GM21717 (cell line): ENCODE measurements around the gene ZSCAN22.

Experiments
- ATAC-seq: cut with Tn5 transposase; IDR thresholded peaks from one replicate; pipeline ENCODE4 v1.9.1; 2021; ENCODE audit warnings: mild to moderate bottlenecking, moderate library complexity; ENCODE audit not compliant: unreplicated experiment

ZSCAN22 gene

DNA sequence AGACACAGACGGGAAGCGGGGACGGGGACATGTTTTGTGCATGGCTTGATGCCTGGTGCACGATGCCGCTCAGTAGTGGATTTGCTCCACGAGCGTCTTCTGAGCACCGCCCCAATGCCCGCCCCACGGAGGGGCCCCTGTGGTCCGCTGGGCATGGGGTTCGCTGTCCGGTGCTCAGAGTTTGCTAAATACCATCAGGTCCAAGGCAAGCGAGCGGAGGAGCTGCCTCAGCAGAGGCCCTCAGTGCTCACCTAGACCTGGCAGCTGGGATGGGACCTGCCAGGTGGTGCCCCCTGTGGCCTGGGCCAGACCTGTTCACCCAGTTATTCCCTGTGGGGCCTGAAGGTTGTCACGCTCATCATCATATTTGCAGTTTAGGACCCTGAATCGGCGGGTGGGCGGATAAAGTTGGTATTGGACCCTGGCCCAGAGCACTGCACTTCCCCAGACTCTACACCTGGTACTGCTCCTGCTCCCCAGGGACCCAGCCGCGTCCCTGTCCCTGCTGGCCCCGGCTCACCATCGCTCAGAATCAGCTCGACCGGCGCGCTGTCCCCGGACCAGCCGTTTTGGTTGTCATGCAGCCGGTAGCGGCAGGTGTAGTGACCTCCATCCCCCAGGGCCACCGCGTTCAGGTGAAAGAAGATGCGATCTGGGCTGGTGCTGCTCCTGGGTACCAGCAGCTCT is 24.2 kb downstream of the ZSCAN22 start:
- no peak for ATAC-seq

DNA sequence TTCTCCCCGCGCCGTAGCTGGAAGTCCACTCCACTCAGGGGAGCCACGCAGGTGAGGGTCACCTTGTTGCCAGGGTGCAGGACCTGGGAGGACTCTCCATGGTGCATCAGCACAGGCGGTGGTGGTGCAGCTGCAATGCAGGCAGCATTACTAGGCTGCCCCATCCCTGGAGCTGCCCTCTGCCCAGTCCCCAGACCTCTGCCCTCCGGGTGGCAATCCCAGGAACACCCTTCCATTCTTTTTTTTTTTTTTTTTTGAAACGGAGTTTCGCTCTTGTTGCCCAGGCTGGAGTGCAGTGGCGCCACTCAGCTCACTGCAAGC is 24.7 kb downstream of the ZSCAN22 start:
- no peak for ATAC-seq

DNA sequence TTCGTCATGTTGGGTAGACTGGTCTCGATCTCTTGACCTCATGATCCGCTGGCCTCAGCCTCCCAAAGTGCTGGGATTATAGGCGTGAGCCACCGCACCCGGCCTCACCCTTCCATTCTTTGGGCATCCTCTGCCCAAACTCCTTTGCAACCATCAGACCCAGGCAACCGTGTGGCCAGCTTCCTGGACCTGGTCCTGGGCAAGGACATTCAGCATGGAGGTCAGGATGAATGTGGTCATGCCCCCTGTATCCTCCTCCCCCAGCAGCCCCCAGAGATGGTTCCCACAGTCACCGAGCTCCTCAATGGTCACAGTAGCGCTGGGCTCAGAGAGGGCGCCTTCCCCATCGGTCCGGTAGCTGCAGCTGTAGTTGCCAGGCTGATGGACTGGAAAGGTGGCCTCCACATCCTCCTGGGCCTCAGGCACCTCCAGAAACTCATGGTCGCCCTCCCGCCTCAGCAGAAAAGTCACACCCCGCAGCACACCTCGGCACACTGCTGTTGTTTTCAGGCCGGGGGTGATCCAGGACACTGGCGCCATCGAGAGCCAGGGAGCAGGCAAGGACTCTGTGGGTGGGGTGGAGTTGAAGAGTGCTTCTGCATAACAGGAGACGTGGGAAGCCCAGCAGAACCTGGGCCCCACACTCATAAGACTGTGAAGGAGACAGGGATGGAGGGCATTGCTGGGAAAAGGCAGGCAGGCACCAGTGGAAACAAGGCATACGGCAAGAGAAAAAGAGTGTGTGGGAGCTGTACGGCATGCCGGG is 25.4 kb downstream of the ZSCAN22 start:
- no peak for ATAC-seq

DNA sequence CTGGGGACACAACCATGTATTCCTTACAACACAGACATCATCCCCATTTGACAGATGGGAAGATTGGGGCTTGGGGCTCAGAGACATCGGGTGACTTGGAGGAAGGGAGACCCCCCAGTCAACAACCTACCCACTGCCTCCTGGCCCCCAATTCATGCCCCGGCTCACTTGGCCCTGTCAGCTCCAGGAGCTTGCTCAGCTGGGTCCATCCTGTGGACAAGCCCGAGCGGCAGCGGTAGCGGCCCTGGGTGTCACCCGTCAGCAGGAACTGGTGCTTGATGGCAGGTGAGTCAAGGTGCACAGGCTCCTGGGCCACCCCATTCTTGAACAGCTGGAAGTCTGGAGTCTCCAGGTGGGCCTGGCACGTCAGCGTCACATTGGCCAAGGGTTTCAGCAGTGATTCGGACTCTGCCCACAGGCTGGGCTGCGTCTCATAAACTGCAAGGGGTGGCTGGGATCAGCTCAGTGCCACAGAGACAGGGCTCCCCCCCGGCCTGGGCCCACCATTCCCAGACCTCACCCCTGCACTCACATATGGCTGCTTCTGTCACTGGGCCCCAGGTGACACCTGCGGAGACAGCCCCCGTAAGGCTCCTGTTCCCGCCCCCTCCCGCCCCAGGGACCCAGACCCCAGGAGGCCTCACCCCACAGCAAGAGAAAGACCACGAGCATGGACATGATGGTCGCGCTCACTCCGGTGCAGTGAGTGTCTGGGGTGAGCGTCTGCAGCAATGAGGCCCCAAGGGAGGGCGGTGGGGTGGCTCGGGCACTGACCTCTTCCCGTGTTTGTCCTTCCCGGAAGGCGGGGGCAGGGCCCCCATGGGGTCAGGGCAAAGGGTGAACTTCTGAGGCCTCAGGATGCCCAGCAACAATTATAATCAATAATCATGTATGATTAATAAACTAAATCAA is 26.2 kb downstream of the ZSCAN22 start, which contains the start of gene A1BG:
A1BG (minus strand) TSS at position 733 of the 912 bp plus-strand sequence; CDS start at position 678, 55 bp downstream.
- no peak for ATAC-seq

DNA sequence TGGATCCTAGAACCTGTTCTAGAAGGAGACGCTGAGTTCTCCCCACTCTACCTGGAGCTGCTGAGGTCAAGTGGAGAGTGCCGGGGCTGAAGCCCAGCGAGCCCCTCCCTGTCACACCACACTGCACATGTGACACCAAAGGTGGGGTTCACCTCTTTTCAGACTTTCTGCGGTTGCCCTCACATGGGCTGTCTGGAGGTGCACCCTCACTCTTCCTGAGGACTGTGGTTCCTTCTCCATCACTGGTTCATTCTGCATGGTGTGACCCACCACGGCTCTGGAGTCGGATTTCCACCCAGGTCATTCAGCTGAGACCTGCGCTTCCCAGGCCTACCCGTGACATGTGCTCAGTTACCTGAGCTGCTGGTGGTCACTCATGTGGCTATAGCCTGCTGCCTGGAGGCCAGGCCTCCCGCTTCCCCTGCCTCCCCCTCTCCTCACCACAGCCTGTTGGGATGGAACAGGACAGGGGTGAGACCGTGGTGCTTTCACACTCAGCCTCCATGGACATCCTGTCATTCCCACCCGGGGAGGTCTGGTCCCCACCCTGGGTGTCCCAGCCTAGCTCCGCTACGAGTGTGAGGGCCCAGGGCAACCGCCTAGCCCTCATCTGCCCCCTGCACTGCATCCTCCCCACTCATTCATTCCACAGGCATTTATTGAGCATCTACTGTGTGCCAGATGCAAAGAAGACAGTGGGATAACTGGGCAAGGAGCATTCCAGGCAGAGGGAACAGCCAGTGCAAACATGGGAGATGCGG is 27.1 kb downstream of the ZSCAN22 start:
- no peak for ATAC-seq

DNA sequence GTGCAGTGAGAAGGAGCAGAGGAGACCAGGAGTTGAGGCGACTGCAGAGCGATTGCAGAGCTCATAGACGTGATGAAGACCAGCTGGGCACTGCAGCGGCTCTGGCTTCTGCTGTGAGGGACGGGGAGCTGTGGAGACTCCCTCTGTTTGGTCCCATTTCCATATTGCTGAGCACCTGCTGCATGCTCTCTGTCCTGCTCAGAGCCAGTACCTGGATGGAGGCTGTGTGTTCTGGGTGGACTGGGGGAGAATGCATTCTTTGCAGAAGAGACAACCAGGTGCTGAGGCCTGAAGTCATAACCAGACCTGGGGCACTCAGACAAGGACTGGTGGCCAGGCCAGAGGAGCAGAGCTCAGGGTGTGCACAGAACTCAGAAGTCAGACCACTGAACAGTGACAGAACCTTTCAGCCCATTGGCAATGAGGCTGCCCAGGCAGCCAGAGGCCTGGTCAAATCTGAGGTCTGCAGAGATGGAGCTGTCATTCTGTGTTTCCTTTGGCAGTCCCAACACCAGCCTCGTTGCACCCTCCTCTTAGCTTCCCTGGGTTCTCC is 27.8 kb downstream of the ZSCAN22 start:
- no peak for ATAC-seq

DNA sequence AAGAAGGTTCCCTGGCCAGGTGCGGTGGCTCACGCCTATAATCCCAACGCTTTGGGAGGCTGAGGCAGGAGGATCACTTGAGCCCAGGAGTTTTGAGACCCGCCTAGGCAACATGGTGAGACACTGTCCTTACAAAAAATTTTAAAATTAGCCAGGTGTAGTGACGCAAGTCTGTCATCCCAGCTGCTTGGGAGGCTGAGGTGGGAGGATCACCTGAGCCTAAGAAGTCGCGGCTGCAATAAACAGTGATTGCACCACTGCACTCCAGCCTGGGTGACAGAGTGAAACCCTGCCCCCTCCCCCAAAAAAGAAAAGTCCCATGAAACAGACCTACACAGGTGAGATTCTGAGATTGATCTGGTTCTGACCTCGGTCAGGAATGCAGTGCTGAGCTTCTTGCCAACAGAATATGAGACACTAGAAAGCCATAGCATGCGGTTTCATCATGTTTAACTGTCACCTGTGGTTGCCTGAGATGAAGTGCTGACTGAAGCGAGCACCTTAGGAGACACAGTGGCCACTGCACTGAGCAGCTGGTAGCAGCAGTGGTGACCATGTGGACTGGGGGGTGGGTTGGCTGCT is 28.5 kb downstream of the ZSCAN22 start:
- ATAC-seq = no peak

DNA sequence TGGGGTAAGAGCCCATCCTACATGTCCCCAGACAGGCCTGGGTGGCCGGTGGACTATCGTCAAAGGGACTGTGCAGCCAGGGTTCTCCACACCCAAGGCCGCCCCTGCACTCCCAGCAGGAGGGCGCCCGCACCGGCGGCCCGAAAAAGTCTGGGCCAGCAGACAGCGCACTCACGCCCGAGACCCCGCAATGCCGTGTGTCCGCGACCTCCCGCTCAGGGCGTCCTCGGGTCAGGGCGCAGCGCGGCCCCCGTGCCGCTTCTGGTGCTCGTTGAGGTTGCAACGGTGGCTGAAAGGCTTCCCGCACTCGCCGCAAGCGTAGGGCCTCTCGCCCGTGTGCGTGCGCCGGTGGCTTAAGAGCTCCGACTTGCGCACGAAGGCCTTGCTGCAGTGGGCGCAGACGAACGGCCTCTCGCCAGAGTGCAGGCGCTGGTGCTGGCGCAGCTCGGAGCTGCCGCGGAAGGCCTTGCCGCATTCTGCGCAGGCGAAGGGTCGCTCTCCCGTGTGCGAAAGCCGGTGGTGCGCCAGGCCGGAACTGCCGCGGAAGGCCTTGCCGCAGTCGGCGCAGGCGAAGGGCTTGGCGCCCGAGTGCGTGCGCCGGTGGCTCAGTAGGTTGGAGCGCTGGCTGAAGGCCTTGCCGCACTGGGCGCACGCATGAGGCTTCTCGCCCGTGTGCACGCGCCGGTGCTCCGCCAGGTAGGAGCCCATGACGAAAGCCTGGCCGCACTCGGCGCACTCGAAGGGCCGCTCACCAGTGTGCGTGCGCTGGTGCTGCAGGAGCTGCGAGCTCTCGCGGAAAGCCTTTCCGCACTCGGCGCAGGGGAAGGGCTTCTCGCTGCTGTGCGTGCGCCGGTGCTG is 29.3 kb downstream of the ZSCAN22 start:
- no peak for ATAC-seq

DNA sequence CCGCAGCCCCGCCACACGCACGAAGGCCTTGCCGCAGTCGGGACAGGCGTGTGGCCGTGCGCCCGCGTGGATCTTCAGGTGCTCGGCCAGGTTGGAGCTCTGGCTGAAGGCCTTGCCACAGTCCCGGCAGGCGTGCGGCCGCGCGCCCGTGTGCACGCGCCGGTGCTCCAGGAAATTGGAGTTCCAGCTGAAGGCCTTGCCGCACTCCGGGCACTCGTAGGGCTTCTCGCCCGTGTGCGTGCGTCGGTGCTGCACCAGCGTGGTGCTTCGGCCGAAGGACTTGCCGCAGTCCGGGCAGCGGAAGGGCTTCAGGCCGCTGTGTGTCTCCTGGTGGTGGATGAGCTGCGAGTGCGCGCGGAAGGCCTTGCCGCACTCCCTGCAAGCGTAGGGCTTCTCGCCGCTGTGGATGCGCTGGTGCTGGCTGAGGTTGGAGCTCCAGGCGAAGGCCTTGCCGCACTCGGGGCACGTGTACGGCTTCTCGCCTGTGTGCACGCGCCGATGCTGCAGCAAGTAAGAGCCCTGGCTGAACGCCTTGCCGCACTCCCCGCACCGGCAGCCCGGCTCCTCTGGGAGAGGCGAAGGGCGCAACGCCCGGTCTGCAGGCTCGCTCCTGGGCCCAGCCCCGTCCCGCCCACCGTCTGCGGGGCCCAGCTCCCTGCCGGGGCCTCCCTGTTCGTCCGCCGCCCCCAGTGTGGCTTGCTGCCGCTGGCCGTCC is 30.1 kb downstream of the ZSCAN22 start:
- no peak for ATAC-seq

DNA sequence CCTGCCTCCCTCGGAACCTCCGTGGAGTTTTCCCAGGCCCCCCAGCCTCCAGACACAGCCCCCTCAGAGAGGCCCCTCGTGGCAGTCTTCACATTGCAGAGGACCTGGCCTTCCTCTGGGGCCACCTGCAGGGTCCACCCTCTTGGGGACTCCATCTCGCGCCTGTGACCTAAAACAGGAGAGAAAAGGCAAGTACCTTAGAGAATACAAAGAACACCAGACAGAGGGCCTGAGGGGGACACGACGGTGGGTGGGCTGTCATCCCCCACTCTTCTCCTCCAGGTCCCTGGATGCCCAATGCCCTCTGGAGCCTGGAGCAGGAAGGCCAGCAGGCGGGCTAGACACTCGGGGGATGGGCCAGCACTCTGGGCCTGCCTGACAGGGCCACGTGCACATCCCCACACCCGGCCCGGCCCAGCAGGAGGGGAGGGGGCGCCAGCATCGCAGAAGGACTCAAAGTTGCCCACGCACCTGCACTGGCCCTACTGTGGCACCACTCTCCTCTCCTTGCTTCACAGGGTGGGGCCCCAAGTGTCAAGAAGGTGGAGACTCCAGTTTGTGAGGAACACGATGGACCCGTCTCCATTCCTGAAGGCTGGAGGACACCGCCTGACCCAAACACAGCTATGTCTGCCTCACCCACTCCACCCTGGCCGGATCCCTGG is 30.8 kb downstream of the ZSCAN22 start:
- ATAC-seq = no peak

DNA sequence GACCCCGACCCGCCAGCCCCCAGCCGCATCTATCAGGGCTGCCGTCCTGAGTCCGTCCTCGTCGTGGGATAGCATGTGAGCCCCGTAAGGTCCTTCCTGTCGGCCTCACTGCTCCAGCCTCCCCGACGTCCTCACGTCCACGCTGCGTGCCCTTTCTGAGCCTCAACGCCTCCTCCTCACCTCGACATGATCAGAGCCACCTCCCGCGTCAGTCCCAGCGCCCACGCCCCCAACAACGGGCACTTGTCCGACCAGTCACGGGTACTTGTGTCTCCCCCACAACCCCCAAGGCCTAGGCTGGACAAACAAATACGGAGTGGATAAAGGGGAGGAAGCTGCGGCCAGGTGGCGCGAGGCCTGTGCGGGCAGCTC is 35.1 kb downstream of the ZSCAN22 start:
- no peak for ATAC-seq

DNA sequence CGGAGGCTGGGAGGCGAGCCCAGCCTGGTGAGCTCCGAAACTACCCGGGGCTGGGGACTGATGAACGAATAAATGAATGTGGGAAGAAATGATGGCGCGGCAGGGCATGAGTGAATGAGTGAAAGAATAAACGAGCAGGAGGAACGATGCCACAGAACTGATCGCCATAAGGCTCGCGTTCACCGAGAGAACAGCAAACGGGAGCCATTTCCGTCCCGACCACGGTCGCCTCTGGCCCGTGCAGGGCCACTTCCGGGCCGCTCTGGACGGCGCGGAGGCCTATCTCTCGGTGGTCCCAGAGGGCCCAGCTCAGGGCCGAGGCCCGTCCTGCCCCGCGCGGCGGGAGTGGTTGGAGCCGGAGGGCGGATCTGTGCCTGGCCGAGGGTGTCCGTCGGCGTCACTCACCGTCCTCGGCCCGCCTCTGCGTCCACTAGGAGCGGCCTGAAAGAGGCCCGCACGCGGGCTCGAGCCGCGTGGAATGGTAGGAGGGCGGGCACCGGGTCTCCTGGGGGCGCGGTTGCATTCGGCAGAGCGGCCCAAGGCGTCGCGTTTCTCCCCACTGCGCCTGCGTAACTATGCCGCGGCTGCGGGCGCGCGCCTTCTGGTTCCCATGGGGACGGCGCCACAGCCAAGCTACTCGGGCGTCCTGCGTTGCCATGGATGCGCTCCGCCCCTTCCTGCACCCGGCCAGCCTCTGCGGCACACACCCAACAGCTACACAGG is 35.6 kb downstream of the ZSCAN22 start, which contains the start of gene ZNF497:
ZNF497 (minus strand) TSS at position 480 of the 723 bp plus-strand sequence. CDS start 5,116 bp downstream, outside the sequence.
- peak; percentile 81 for ATAC-seq

DNA sequence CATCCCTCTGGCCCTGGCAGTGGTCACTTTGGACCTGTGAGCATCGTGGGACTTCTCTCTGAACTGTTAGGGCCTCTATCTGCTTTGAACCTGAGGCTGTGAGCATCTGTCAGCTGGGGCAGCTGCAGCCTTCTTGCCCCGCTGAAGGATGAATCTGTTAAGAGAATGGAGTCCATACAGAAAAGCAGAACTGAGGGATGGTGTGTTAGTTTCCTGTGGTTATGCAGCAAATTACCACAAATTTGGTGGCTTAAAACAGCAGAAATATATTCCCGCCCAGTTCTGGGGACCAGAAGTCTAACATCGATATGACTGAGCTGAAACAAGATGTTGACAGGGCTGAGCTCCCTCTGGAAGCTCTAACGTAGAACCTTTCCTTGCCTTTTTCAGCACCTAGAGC is 37.4 kb downstream of the ZSCAN22 start:
- no peak for ATAC-seq

DNA sequence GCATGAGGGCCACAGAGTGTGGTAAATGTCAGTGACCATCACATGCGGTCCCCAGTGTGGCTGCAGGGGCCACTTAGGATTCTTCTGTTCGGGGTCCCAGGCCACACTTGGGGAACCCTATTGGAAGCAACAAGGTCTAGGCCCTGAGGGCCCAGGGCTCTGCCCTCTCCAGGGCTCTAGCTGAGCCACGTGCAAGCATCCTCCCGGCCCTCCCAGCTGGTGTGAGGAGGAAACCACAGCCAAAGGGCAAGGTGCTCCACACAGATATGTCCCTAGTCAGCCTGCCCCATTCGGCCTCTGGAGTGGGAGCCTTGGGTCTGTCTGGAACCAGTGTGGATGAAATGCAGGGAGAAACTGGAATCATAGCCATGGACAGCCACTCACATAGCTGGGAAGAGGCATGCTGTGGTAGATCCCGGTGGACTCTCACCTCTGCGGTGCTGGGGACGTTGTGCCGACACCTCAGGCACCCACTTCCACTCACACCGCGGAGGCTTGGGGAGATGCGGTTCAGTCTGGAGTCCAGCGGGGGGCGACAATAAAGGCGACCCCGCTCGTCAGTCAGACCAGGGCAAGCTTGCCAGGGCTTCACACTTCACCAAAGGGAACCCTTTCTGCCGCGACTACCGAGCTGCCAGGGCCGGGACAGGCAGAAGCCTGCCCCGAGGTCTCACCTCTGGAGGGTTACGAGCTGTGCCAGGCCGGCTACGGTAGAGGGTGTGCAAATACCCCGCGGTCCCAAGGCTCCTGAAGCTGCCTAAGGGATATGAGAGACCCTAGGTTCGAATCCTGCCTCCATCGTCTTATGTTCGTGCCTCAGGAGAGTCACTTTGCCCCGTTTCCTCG is 40.0 kb downstream of the ZSCAN22 start:
- no peak for ATAC-seq

DNA sequence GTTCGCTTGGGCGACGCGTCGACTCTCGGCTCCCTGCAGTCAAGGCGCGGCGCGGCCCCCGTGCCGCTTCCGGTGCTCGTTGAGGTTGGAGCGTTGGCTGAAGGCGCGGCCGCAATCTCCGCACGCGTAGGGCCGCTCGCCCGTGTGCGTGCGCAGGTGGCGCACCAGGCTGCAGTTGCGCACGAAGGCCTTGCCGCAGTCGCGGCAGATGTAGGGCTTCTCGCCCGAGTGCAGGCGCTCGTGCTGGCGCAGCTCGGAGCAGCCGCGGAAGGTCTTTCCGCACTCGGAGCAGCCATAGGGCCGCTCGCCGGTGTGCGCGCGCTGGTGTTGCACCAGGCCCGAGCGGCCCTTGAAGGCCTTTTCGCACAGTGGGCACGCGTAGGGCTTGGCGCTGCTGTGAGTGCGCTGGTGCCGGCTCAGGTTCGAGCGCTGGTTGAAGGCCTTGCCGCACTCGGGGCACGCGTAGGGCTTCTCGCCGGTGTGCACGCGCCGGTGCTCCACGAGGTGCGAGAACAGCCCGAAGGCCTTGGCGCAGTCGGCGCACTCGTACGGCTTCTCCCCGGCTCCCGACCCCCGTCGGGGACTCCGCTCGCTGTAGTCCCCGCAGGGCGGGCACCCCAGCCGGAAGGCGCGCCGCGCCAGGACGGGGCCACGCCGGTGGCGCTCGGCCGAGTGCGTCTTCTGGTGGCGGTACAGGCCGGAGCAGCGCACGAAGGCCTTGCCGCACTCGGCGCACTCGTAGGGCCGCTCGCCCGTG is 41.1 kb downstream of the ZSCAN22 start:
- ATAC-seq = no peak
